Glomerular visceral epithelial cell (primary cell): ENCODE measurements around the gene HNRNPA2B1.
"Not testable (repeated sequence)": the region's sequence is repeated elsewhere in the genome, so short reads cannot be mapped to it uniquely, and the experiment has no call there.

Experiments
- DNase-seq: peaks from one replicate; pipeline ENCODE4 v3.0.0-alpha.2; 2016; ENCODE audit errors: extremely low spot score

The HNRNPA2B1 gene

DNA sequence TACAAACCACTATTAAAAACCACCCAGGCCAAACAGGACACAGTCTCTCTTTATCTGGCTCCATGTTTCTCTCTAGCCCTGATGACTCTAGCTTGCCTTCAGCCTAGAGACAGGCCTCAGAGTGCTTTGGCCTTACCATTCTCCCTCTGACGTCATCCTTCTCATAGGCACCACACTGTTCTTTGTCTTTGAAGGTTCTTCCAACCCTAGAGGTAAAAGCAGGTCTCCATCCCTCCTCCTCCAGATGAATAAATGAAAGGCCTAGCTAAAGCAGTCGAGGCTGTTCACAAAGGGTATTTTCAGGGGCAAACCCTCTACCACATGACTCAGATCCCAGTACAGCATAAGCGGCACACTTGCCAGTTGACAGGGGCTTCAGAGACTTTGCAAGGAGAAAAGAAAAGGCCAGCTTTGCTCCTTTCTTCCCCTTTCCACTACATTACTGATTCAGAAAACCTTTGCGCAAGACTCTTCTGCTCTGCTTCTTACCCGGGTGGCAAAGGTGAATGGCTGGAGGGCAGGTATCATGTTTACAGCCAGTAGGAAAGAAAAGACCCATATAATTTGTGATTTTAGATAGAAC, 33.8 kb downstream of the HNRNPA2B1 start:
- no peak for DNase-seq

DNA sequence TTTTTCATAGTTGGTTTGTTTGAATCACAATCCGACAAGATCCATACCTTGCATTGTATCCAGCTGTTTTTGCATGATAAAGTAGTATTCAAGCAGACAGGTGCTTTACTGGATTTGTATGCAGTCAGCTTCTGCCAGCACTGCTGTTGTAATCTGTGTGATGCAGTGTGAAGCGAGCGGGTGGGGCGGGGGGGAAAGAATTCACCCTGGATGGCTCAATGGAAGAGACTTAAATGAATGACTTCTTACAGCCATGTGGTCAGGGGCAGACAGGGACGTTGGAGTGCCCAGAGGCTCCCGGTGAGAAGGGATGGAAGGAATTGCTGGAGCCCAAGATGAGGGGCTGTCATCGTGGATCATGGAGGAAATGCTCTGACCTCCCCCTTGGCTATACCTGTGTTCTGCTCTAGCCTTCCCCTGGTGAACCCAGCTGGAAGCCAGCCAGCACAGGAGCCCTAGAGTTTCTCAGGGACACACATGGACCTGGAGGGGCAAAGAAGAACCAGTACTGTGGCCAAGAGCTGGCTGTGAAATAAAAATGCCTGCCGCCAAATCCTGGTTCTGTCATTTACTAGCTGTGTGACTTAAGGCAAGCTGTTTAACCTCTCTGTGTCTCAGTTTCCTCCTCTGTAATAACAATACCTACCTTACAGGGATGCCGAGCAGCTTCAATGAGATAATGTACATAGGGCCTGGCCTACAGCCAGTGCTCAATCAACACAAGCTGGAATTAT, 34.4 kb downstream of the HNRNPA2B1 start:
- no peak for DNase-seq

GRCh38 chr7:26163804-26164203, 36.7 kb downstream of the HNRNPA2B1 start:
- DNase-seq, result not testable (repeated sequence)

GRCh38 chr7:26162431-26162830, 38.1 kb downstream of the HNRNPA2B1 start:
- no peak for DNase-seq

- no peak for DNase-seq
These were observed 39.6 kb downstream of the HNRNPA2B1 start for GRCh38 chr7:26160896-26161295.

DNA sequence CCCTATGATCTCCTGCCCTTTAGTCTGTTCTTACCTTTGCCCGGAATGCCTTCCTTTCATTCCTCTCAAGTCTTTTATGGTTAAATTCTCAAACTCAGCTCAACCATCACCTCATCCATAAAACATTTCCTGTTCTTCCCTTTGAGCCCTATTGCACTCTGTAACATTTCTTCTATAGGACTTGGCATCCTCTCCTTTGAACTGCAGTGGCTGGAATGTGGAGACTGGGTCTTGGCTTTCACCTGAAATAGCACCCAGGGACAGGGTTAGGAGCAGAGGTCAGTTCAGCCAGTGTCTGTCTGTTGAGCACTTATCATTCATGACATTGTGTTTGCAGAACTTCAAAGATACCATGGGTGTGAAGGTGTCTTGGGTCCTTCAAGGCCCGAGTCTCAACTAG, 41.3 kb downstream of the HNRNPA2B1 start:
- DNase-seq, result peak; percentile 52

GRCh38 chr7:26157520-26158105, 42.9 kb downstream of the HNRNPA2B1 start:
- no peak for DNase-seq

- peak; percentile 90 for DNase-seq
These were observed 43.8 kb downstream of the HNRNPA2B1 start for GRCh38 chr7:26156451-26157420.

DNA sequence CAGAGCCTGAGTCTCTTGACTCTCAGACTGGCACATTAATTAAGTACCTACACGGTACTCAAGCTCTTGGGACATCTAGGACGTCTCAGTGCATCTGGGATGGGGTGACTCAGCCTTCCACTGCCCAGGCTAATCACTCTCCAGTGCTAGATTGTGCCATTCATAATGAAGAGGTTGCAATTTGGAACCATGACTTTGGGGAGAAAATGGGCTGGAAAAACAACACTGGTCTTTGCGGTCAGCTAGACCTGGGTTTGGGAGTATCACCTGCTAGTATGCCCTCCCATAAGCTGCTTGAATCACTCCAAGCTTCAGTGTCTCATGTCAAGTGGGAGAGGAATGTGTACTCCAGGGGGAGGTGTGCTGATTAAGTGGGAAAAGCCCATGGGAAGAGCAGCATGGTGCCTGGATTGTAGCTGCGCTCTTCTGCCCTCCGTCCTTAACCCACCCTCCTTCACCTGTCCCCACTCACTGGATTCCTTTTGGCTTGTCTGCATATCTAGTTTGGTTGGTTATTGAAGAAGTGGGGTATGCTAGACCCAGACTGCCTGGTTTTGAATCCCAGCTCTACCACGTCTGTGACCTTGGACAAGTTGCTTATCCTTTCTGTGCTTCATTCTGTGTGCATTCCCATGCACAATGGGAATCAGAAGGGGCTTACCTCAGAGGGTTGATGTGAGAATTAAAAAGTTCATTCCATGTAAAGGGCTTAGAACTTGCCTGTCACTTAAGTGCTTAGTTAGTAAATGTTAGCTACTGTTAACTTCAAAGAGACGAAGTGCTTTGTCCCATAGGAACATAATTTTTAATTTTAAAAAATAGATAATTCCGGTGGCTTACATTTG, 44.8 kb downstream of the HNRNPA2B1 start:
- DNase-seq, result peak; percentile 87

GRCh38 chr7:26153823-26154783, 46.4 kb downstream of the HNRNPA2B1 start:
- peak; percentile 59 for DNase-seq

GRCh38 chr7:26153241-26153822, 47.2 kb downstream of the HNRNPA2B1 start:
- DNase-seq, result peak; percentile 17

DNA sequence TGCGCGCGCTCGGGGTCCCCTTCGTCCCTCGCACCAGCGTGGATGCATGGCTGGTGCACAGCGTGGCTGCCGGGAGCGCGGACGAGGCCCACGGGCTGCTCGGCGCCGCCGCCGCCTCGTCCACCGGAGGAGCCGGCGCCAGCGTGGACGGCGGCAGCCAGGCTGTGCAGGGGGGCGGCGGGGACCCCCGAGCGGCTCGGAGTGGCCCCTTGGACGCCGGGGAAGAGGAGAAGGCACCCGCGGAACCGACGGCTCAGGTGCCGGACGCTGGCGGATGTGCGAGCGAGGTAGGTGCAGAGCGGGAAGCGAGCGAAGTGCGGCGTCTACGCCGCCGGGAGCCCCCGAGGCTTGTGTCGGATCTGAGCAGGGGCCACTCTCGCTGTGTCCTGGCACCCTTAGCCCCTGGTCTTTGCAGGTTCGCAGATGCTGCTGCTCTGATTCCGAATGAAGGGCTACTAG, 47.7 kb downstream of the HNRNPA2B1 start:
- not testable (repeated sequence) for DNase-seq

DNA sequence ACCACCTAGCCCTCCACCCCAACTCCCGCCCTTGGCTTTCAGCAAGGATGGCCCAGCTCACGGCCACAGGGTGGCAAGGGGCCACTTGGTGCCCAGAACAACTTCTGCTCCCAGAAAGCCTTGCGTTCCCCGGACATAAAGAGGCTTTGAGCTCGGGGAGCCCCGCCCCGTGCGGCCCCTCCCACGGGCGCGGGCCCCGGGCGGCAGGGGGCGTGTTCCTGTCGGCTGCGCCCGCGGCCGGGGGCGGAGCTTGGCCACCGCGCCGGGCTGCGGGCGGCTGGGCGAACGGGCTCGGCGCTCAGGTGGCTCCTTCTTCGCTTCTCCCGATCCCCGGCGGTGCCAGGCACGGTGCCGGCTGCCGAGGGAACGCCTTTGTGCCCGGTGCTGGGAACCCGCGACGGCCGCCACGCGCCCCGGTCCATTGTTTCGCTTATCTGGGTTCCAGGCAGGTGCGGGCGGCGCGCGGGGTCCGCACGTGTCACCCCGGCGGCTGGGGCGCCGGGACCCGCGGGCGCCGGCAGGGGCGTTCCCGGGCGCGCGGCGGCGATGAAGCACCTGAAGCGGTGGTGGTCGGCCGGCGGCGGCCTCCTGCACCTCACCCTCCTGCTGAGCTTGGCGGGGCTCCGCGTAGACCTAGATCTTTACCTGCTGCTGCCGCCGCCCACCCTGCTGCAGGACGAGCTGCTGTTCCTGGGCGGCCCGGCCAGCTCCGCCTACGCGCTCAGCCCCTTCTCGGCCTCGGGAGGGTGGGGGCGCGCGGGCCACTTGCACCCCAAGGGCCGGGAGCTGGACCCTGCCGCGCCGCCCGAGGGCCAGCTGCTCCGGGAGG, 48.4 kb downstream of the HNRNPA2B1 start, which contains the start of gene NFE2L3:
Gene NFE2L3 (plus strand): TSS at position 246 of the 829 bp plus-strand sequence. CDS start 301 bp downstream, at position 547.
- peak; percentile 81 for DNase-seq

- no peak for DNase-seq
These were observed 48.9 kb downstream of the HNRNPA2B1 start for GRCh38 chr7:26151650-26151952.

DNA sequence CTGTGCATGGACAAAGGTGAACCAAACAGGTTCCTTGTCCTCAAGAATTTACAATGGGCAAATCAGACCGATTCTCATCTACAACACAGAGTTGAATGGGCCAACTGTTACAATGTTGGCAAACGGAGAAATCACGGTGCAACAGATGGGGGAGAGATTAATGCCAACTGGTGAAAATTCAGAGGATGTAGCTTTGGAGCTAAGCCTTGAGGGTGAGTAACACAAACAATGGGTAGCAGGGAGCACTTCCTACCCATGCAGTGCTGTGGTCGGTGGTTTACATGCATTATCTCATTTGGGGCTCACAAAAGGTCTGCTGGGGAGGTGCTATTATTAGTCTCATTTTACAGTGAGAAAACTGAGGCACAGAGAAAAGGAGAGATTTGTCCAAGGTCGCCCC, 49.5 kb downstream of the HNRNPA2B1 start:
- DNase-seq, result no peak

DNA sequence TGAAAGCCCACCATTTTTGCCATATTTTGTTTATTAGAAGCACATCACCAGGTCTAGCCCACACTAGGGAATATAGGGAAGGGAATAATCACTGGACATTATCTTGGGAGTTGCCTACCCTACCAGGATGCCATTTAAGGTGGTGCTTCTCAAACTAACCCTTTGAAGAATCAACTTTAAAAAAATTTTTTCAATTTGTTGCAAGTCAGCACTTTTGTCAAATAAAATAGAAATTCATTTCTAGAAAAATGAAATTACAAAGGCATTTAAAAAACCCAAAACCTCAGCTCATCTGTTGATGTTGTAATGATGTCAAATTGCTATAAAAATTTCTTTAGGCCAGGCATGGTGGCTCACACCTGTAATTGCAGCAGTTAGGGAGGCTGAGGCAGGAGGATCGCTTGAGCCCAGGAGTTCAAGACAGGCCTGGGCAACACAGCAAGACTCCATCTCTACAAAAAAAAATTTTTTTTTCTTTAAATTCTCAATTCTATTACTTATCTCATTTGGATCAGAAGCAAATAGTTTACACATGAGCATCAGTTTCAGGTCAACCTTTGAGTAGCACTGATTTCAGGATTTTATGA, 51.1 kb downstream of the HNRNPA2B1 start:
- DNase-seq, result no peak

GRCh38 chr7:26148307-26148700, 52.2 kb downstream of the HNRNPA2B1 start:
- DNase-seq, result not testable (repeated sequence)

DNA sequence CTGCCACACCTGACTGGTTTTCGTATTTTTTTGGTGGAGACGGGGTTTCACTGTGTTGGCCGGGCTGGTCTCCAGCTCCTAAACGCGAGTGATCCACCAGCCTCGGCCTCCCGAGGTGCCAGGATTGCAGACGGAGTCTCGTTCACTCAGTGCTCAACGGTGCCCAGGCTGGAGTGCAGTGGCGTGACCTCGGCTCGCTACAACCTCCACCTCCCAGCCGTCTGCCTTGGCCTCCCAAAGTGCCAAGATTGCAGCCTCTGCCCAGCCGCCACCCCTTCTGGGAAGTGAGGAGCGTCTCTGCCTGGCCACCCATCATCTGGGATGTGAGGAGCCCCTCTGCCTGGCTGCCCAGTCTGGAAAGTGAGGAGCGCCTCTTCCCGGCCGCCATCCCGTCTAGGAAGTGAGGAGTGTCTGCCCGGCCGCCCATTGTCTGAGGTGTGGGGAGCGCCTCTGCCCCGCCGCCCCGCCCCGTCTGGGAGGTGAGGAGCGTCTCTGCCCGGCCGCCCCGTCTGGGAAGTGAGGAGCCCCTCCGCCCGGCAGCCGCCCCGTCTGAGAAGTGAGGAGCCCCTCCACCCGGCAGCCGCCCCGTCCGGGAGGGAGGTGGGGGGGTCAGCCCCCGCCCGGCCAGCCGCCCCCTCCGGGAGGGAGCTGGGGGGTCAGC, 52.8 kb downstream of the HNRNPA2B1 start:
- not testable (repeated sequence) for DNase-seq
